Germinal center (tissue), 1 donor: ENCODE data around the gene NFKB2.

Experiments
- DNase-seq: peaks from one replicate; pipeline ENCODE4 v3.0.0; 2012; ENCODE audit warnings: mixed read lengths, low spot score

Gene NFKB2

GRCh38 chr10:102395400-102396316 lies at the start of gene NFKB2:
TSS of gene NFKB2 (plus strand) at chr10:102395705. CDS start at chr10:102395960, 255 bp downstream.
- peak; percentile 91 for DNase-seq

GRCh38 chr10:102347236-102347828 lies 48.2 kb upstream of the NFKB2 start:
- no peak for DNase-seq

GRCh38 chr10:102352066-102352715 lies 43.3 kb upstream of the NFKB2 start:
- DNase-seq: peak; percentile 71

- no peak for DNase-seq
Measured at GRCh38 chr10:102354451-102354850, 41.1 kb upstream of the NFKB2 start.

- no peak for DNase-seq
Measured at GRCh38 chr10:102358712-102359382, 36.7 kb upstream of the NFKB2 start.

- DNase-seq: no peak
Measured at GRCh38 chr10:102367441-102367840, 28.1 kb upstream of the NFKB2 start.

GRCh38 chr10:102368077-102368476 lies 27.4 kb upstream of the NFKB2 start:
- no peak for DNase-seq

- no peak for DNase-seq
Measured at GRCh38 chr10:102371295-102371694, 24.2 kb upstream of the NFKB2 start.

GRCh38 chr10:102375250-102375649 lies 20.3 kb upstream of the NFKB2 start:
- no peak for DNase-seq

- DNase-seq: no peak
Measured at GRCh38 chr10:102375867-102376266, 19.6 kb upstream of the NFKB2 start.

GRCh38 chr10:102376901-102377300 lies 18.6 kb upstream of the NFKB2 start:
- no peak for DNase-seq

- no peak for DNase-seq
Measured at GRCh38 chr10:102379383-102379782, 16.1 kb upstream of the NFKB2 start.

GRCh38 chr10:102381983-102382382 lies 13.5 kb upstream of the NFKB2 start:
- no peak for DNase-seq

GRCh38 chr10:102382871-102383270 lies 12.6 kb upstream of the NFKB2 start:
- no peak for DNase-seq

- no peak for DNase-seq
Measured at GRCh38 chr10:102384053-102384452, 11.5 kb upstream of the NFKB2 start.

- no peak for DNase-seq
Measured at GRCh38 chr10:102384606-102385429, 10.7 kb upstream of the NFKB2 start.

- no peak for DNase-seq
Measured at GRCh38 chr10:102389894-102390293, 5.6 kb upstream of the NFKB2 start.

- no peak for DNase-seq
Measured at GRCh38 chr10:102392306-102392705, 3.2 kb upstream of the NFKB2 start.

- no peak for DNase-seq
Measured at GRCh38 chr10:102393411-102394078, 2.0 kb upstream of the NFKB2 start.

- peak; percentile 98 for DNase-seq
Measured at GRCh38 chr10:102394079-102394800, 1.3 kb upstream of the NFKB2 start.
